Right renal pelvis (tissue), 4 donors: ENCODE data around the gene JAML. TPM values are rescaled to one million over a fixed set of nuclear protein-coding genes. Genes with fewer than 3 reads are reported as not detected.
A peak's percentile ranks its signal among the peaks of the same experiment; 100 is the strongest.

ENCODE experiments used
- DNase-seq, 4 donors: peaks; one replicate each; pipeline ENCODE4 v3.0.0-alpha.2; 2013; ENCODE audit warnings: low read depth in 4 of 4, low spot score in 3 of 4, missing footprints in 1 of 4
- polyA plus RNA-seq, 4 donors: library from polyadenylated mRNA; unstranded; fragments of 120-200 nt; gene quantifications; one replicate each; pipeline ENCODE4 v1.2.1, GENCODE V29; 2013; ENCODE audit not compliant: insufficient read length in 4 of 4

Gene JAML
- polyA plus RNA-seq, 4 donors, result 1.7 to 2.9 (median 2.7) TPM

- DNase-seq, result no peak
These were observed 73.4 kb downstream of the JAML start for GRCh38 chr11:118151431-118151830.

DNA sequence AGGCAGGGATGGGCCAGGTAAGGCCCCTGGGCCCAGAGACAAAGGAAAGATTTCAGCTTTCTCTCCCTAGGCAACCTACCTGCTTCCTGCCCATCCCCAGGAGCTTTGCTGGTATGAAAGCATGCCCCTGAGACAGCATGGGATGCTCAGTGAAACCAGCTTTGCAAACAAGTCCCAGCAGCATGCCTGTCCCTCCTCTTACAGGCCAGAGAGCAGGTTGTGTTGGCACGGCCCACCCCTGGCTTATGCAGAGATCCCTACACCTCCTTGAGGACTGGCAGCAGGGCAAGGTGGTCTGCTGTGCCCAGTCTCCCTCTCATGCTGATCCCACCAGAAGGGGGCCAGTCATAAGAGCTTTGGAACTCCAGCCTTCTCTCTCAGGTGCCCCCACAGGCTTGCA is 75.3 kb downstream of the JAML start:
- DNase-seq, result no peak

- no peak for DNase-seq
These were observed 76.0 kb downstream of the JAML start for GRCh38 chr11:118148856-118149255.

GRCh38 chr11:118148240-118148639 is 76.6 kb downstream of the JAML start:
- no peak for DNase-seq

- DNase-seq, result no peak
These were observed 77.3 kb downstream of the JAML start for GRCh38 chr11:118147502-118147901.

GRCh38 chr11:118146554-118146953 is 78.3 kb downstream of the JAML start:
- no peak for DNase-seq

DNA sequence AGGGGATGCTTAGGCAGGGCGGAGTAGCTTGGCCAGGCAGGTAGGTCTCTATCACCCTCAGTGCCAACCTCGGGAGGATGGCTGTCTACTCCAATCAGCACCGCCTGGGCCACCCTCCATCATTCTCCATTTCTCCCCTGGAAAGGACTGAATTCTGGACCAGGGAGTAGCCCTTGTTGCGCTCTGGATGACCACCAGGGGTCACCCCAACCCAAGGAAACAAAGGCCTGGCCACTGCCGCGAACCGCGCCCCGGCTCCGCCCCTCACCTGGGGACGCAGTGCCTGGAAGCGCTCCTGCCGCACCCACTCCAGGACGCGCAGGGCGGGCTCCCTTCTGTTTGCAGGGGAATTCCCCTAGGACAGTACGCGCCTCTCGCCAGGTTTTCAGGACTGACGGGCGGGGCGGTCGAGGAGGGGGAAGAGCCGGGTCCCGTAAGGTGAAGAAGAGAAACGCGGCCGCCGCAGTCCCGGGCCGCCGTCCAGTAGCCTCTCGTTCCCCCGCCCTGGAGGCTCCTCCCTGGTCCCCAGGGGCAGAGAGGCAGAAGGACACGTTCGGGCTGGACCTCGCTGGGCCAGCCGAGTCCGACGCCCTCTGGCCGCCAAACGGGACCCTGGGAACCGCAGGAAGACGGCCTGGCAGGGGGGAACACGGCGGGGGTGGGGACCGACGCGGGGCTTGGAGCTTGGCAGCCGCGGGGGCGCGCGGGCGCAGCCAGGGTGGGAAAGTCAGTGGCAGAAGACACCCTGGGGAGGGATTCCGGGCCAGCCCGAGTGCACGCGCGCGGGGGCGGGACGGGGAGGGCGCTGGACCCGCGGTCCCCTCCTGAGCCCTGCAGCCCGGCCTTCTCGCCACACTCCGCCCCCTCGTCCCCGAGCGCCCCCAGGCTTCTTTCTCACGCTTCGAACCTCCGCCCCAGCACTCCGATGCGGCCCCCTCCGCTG is 79.3 kb downstream of the JAML start:
- peak; percentile 57 to 74 (median 67) for DNase-seq

DNA sequence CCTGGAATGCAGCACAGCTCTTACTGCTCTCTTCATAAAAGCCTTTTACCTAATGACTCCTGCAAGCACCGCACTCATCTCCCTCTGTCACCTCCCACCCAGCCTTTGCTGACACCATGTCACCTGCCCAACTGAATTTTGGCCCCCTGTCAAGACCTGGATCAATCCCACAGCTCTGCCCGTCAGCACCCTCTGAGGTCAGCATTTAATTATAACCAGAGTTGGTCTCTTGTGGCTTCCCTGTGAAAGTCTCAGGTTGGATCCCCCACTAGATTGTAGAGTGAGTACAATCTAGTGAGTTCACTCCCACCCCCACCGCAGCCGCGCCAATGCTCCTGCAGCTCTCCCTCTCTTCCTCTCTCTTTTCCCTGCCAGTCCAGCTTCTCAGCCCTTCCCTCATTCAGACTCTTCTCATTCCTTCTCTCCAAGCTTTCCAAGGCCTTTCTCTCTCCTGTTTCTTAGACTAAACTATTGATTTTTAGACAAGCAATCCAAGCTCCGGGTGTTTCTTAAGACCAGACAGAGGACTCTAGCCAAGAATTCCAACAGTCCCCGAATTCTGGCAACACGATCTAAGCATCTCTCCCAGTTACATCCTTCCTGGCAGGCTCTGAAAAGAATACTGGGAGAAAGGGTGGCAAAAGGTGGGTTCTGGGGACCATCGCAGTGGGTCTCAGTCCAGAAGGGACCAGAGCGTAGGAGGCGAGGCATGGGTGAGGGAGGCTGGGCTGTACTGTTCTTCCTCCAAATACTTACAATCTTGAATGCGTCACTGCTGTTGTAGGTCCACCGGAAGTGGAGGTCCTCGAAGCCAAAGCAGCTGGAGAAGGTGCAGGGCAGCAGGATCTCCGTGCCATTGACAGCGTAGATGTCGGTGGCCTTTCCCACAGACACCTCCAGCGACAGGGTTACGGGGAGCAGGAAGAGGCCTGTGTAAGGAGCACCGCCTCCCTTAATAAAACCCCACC is 80.2 kb downstream of the JAML start:
- DNase-seq, result no peak

Other genes with a start within 250 kb of the JAML start
- gene IL10RA, start 238.6 kb downstream of the JAML start, polyA plus RNA-seq, result 1 to 10 TPM; 2.6 to 3.1 (median 2.8) TPM
- gene TMPRSS4, start 147.9 kb downstream of the JAML start, polyA plus RNA-seq, result 10 to 100 TPM; 27.6 to 33.1 (median 29.1) TPM
- under 1 TPM; 0.08 to 0.29 (median 0.13) TPM for gene SMIM35, start 138.0 kb downstream of the JAML start, polyA plus RNA-seq
- 1 to 10 TPM in 2 of 4 donors, under 1 TPM in 2; 0.89 to 1.6 (median 1.1) TPM for gene SCN4B, start 72.2 kb downstream of the JAML start, polyA plus RNA-seq
- 1 to 10 TPM; 4.4 to 4.9 (median 4.7) TPM for gene SCN2B, start 48.4 kb downstream of the JAML start, polyA plus RNA-seq
- 1 to 10 TPM; 5.4 to 6.3 (median 6.0) TPM for gene MPZL3, start 27.4 kb upstream of the JAML start, polyA plus RNA-seq
- gene MPZL2, start 39.3 kb upstream of the JAML start, polyA plus RNA-seq, result 10 to 100 TPM; 22.3 to 24.5 (median 23.6) TPM
- 1 to 10 TPM in 1 of 4 donors, under 1 TPM in 3; 0.28 to 1.2 (median 0.53) TPM for gene CD3E, start 79.7 kb upstream of the JAML start, polyA plus RNA-seq
- gene CD3D, start 117.7 kb upstream of the JAML start, polyA plus RNA-seq, result under 1 TPM; 0.24 to 0.95 (median 0.44) TPM
- under 1 TPM; 0.15 to 0.47 (median 0.19) TPM for gene CD3G, start 119.3 kb upstream of the JAML start, polyA plus RNA-seq
- 10 to 100 TPM; 35.7 to 43.2 (median 41.0) TPM for gene UBE4A, start 134.6 kb upstream of the JAML start, polyA plus RNA-seq
- gene ATP5MG, start 176.6 kb upstream of the JAML start, polyA plus RNA-seq, result 100 to 1,000 TPM; 398 to 470 (median 428) TPM
- gene KMT2A, start 211.5 kb upstream of the JAML start, polyA plus RNA-seq, result 10 to 100 TPM; 34.4 to 41.7 (median 40.2) TPM